GM06990 (cell line): ENCODE data around the gene SPRY2.

ENCODE experiments used
- DNase-seq: peaks from one replicate; pipeline ENCODE4 v3.0.0-alpha.2; 2011; ENCODE audit not compliant: insufficient read length; ENCODE audit errors: extremely low read depth
- H3K27me3 ChIP-seq: replicated peaks from 2 replicates; pipeline ENCODE4 v1.6.0; 2011; ENCODE audit warnings: low read length; ENCODE audit not compliant: control insufficient read depth, insufficient read depth
- H3K36me3 ChIP-seq: 2 replicates; pipeline ENCODE4 v1.5.1; 2011; ENCODE audit warnings: low read length; ENCODE audit not compliant: control insufficient read depth, insufficient read depth
- H3K4me3 ChIP-seq: replicated peaks from 2 replicates; pipeline ENCODE4 v1.5.1; 2011; ENCODE audit warnings: low read depth, mild to moderate bottlenecking, control low read depth, low read length
- CTCF ChIP-seq: IDR thresholded peaks from 2 replicates; pipeline ENCODE4 v1.5.1; 2011; ENCODE audit warnings: low read length, control low read depth, mild to moderate bottlenecking, inconsistent platforms; ENCODE audit not compliant: insufficient read depth, poor library complexity, severe bottlenecking

The SPRY2 gene

GRCh38 chr13:80341101-80341755, at the start of gene SPRY2:
Gene SPRY2, minus strand, starts transcription at chr13:80341126. Its CDS starts 3,421 bp downstream, at chr13:80337705.
- no peak for TF ChIP-seq CTCF
- DNase-seq, result peak; percentile 64
- H3K4me3 ChIP-seq, result peak within 1 kb of the TSS; percentile 61
- H3K27me3 ChIP-seq, result no peaks in the 10 kb centered on the region; the same call in 1 of the 2 replicates
- no peaks in the 10 kb centered on the region; the same call in 1 of the 2 replicates for H3K36me3 ChIP-seq

- Histone ChIP-seq H3K4me3 (no peak overlapping the region), H3K27me3 (no peaks in the 10 kb centered on the region), H3K36me3 (no peaks in the 10 kb centered on the region)
- DNase-seq, result no peak
- no peak for TF ChIP-seq CTCF
These were observed 49.4 kb upstream of the SPRY2 start for GRCh38 chr13:80390338-80390737.

GRCh38 chr13:80389073-80390038, 48.4 kb upstream of the SPRY2 start:
- Histone ChIP-seq H3K36me3 (no peaks in the 10 kb centered on the region), H3K4me3 (no peak overlapping the region), H3K27me3 (no peaks in the 10 kb centered on the region)
- no peak for TF ChIP-seq CTCF
- no peak for DNase-seq

GRCh38 chr13:80388506-80388905, 47.6 kb upstream of the SPRY2 start:
- no peak for DNase-seq
- no peaks in the 10 kb centered on the region for H3K27me3 ChIP-seq
- no peak for TF ChIP-seq CTCF
- H3K36me3 ChIP-seq, result no peaks in the 10 kb centered on the region
- H3K4me3 ChIP-seq, result no peak overlapping the region

GRCh38 chr13:80386592-80386991, 45.7 kb upstream of the SPRY2 start:
- H3K27me3 ChIP-seq, result no peaks in the 10 kb centered on the region
- TF ChIP-seq CTCF, result no peak
- no peak overlapping the region for H3K4me3 ChIP-seq
- DNase-seq, result no peak
- H3K36me3 ChIP-seq, result no peaks in the 10 kb centered on the region
